Bronchial epithelial cell (primary cell): ENCODE measurements around the gene TROAP. TPM values are rescaled to one million over a fixed set of nuclear protein-coding genes. Genes with fewer than 3 reads are reported as not detected.

Source experiments
- DNase-seq: peaks from one replicate; pipeline ENCODE4 v3.0.0-alpha.2; 2010; ENCODE audit warnings: low read depth
- FAIRE-seq: peaks from 2 replicates; lab custom pipeline; 2011; peaks lifted over from hg19 to GRCh38; lab: Jason Lieb, UNC
- H3K27me3 ChIP-seq: 2 replicates; pipeline ENCODE4 v1.5.1; 2011; ENCODE audit warnings: low read length; ENCODE audit not compliant: control insufficient read depth, insufficient read depth
- H3K36me3 ChIP-seq: 2 replicates; pipeline ENCODE4 v1.5.1; 2011; ENCODE audit warnings: low read length; ENCODE audit not compliant: control insufficient read depth, insufficient read depth
- H3K4me3 ChIP-seq: 2 replicates; pipeline ENCODE4 v1.5.1; 2011; ENCODE audit warnings: mild to moderate bottlenecking, low read depth, low read length, control low read depth
- total RNA-seq: library from RNA; depleted of rRNA; stranded (reverse); fragments of >200 nt; gene quantifications from 2 replicates; pipeline ENCODE4 v1.2.1, GENCODE V29; 2014
- TF ChIP-seq, protein P1 (sequence below): IDR thresholded peaks from 2 replicates; pipeline ENCODE4 v1.5.1; 2011; ENCODE audit warnings: mild to moderate bottlenecking, moderate library complexity, low read length, control low read depth, inconsistent platforms; ENCODE audit not compliant: insufficient read depth, severe bottlenecking

The TROAP gene
- total RNA-seq, 1 donor from 2014 or later = 2.6 TPM

DNA sequence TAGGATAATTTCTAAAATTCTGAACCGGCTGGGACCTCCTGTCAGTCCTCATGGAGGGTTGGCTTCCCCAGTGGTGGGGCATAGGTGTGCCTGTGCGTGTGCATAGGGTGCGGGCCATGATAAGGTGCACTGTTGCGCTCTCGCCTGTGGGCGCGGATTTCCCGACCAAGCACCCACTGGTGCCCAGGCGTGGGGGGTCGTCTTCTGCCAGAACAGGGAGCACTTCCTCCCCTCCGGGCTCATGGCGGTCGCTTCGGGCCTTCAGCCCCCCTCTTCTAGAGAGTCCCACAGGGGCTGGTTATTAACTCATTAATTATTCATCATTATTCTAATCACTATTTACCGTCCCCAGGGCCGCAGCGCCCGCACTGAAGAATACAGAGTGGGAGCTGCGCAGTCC is 11.2 kb downstream of the TROAP start:
- Histone ChIP-seq H3K36me3 (peaks cover 2% of the 10 kb centered on the region), H3K4me3 (no peak overlapping the region), H3K27me3 (peaks cover 26% of the 10 kb centered on the region)
- FAIRE-seq (no peak), DNase-seq (no peak)
- TF ChIP-seq, protein P1, sequence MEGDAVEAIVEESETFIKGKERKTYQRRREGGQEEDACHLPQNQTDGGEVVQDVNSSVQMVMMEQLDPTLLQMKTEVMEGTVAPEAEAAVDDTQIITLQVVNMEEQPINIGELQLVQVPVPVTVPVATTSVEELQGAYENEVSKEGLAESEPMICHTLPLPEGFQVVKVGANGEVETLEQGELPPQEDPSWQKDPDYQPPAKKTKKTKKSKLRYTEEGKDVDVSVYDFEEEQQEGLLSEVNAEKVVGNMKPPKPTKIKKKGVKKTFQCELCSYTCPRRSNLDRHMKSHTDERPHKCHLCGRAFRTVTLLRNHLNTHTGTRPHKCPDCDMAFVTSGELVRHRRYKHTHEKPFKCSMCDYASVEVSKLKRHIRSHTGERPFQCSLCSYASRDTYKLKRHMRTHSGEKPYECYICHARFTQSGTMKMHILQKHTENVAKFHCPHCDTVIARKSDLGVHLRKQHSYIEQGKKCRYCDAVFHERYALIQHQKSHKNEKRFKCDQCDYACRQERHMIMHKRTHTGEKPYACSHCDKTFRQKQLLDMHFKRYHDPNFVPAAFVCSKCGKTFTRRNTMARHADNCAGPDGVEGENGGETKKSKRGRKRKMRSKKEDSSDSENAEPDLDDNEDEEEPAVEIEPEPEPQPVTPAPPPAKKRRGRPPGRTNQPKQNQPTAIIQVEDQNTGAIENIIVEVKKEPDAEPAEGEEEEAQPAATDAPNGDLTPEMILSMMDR = no peak

GRCh38 chr12:49334681-49335080 is 11.6 kb downstream of the TROAP start:
- Histone ChIP-seq H3K27me3 (peaks cover 26% of the 10 kb centered on the region), H3K4me3 (no peak overlapping the region), H3K36me3 (peaks cover 2% of the 10 kb centered on the region)
- TF ChIP-seq, protein P1 = no peak
- FAIRE-seq = no peak
- DNase-seq = no peak

DNA sequence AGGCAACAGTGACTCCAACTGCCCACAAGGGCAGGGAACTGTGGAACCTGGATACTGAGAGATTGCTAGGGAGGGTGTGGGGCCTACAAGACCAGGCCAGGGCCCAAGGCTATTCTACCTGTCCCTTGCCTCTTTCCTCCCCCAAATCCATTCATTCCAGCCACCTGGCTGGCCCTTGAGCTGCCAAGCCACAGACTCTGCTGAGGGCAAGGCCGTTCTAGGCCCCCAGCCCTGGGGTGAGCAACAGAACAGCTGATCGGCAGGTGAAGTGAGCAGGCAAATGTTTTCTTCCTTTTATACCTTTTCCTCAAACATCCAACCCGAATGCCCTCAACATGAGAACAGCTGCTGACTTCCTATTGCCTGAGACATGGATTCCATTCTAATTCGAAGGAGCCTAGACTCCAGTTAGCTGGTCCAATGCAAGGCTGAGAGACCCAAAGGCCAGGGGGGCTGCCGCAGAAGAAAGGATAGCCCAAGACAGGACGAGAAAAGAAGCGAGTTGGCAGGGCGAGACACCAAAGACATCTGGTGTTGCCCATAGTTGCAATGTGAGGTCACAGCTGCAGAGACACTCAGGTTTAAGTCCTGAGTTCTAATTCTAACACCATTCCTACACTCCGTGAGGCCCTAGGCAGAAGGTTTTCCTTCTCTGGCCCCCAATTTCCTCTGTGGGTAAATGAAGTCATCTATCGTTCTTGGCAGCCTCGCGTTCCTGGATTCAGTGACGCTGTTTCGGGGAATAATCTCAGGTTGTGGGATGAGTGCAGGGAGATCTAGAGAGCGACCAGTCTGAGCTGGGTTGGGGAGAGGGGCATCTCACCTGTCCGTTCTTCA is 12.3 kb downstream of the TROAP start:
- H3K27me3 ChIP-seq = peaks cover 26% of the 10 kb centered on the region
- TF ChIP-seq, protein P1 = no peak
- H3K36me3 ChIP-seq = no peaks in the 10 kb centered on the region
- no peak overlapping the region for H3K4me3 ChIP-seq
- peak; percentile 88 for FAIRE-seq
- no peak for DNase-seq

DNA sequence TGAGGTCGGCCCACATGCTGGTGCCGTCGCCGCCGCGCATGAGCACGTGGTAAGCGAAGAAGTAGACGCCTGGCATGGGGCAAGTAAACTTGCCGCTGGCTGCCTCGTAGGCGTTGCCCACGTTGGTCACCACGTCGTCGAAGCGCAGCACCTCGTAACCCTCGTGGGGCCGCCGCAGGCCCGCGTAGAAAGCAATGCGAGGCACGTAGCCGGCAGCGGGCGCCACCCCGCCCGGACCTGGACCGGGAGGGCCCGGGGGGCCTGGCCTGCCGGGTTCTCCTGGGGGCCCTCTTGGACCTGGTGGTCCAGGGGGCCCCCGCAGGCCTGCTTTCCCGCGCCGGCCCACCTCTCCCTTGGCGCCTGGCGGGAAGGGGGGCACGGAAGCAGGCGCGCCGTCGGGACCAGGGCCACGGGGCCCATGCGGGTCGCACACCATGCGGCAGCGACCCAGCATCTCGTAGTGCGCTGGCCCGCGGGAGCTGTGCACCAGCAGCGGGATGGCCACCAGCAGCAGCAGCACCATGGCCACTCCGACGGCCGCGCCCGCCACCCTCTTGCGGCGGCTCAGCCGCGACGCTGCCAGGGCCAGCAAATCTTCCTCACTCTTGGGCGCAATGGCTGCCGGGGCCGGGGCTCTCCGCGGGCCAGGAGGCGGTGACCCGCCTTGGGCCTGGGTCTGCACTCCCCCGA is 13.0 kb downstream of the TROAP start:
- peaks cover 26% of the 10 kb centered on the region for H3K27me3 ChIP-seq
- DNase-seq (no peak), FAIRE-seq (no peak)
- no peak overlapping the region for H3K4me3 ChIP-seq
- TF ChIP-seq, protein P1 = no peak
- H3K36me3 ChIP-seq = no peaks in the 10 kb centered on the region

DNA sequence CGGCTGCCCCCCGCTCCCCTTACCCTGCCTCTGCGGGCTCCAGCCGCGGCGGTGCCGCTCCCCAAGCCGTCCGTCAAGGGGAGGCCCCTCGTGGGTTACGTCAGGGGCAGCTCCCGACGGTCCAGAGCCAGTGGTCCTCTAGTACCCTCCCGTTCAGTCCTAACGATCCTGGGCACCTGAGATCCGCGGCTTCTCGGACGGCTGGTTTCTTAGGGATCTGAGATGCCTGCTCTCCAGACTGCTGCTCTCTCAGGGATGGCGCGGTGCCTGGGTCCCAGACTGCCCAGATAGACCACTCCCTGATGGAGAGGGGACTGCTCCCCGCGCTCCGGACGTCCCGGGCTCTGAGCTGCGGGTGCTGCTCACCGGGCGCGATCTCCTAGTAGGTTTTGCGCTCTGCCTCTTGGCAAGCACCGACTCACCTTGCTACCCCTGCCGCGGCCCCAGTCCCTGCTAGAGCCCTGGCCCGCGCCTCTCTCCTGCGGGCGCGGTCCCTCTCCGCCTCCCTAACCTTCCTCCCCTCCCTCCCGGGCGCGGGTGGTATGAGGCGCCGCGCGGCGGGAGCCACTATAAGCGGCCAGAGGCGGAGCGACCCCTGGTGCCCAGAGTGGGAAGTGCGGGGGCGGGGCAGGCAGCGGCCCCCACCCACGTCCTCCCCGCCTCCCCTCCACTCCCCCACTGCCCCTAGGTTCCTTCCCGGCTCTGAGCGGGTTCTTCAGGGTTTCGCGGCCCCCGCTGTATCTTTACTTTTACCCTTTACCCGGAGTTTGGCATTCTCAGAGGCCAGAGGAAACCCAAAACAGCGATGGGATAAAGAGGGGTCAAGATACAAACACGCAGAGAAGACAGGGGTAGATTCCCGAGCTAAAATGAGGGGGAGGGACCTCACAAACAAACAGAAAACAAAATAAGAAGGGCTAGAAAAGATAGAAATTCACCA is 13.9 kb downstream of the TROAP start, which contains the start of gene C1QL4:
C1QL4 (minus strand) TSS at position 544 of the 940 bp plus-strand sequence. CDS start 711 bp downstream, outside the sequence.
- H3K36me3 ChIP-seq = no peaks in the 10 kb centered on the region
- TF ChIP-seq, protein P1 = peak; percentile 82
- FAIRE-seq (no peak), DNase-seq (peak; percentile 32)
- peaks cover 33% of the 10 kb centered on the region for H3K27me3 ChIP-seq
- peak within 1 kb of the TSS; percentile 17 for H3K4me3 ChIP-seq
